DND-41 (cell line): ENCODE data around the gene ALDH16A1.

ENCODE experiments used
- ATAC-seq: fragments of 200-7000 bp; cut with Tn5 transposase; 3 replicates; pipeline ENCODE4 v1.9.1; 2021; ENCODE audit warnings: low read depth; ENCODE audit not compliant: insufficient read depth
- DNase-seq: peaks from one replicate; pipeline ENCODE4 v3.0.0-alpha.2; 2020
- H2AFZ ChIP-seq: 2 replicates; pipeline ENCODE4 v1.6.0; 2012; ENCODE audit warnings: low read depth, low read length
- H3K27ac ChIP-seq: 2 replicates; pipeline ENCODE4 v1.5.1; 2012; ENCODE audit warnings: low read length, inconsistent platforms
- H3K27me3 ChIP-seq: fragments of 200-600 bp; sonication (generic); 2 replicates; pipeline ENCODE4 v1.6.0; 2012; ENCODE audit warnings: low read length, mild to moderate bottlenecking, inconsistent platforms; ENCODE audit not compliant: insufficient read depth, poor library complexity
- H3K36me3 ChIP-seq: 2 replicates; pipeline ENCODE4 v1.5.1; 2012; ENCODE audit warnings: low read length, inconsistent platforms; ENCODE audit not compliant: insufficient read depth
- H3K4me1 ChIP-seq: 2 replicates; pipeline ENCODE4 v1.5.1; 2012; ENCODE audit warnings: mild to moderate bottlenecking, low read length; ENCODE audit not compliant: insufficient read depth
- H3K4me2 ChIP-seq: 2 replicates; pipeline ENCODE4 v1.6.0; 2012; ENCODE audit warnings: mild to moderate bottlenecking, moderate library complexity, low read length, inconsistent platforms; ENCODE audit not compliant: insufficient read depth
- H3K4me3 ChIP-seq, 2 experiments: fragments of 200-600 bp in 1 of 2; shearing (Covaris generic) in 1 of 2; 2 replicates each; pipeline ENCODE4 v1.5.1; 2012 to 2016; ENCODE audit warnings: inconsistent platforms in 2 of 2, low read length in 2 of 2, mild to moderate bottlenecking in 2 of 2, low read depth in 1 of 2, moderate library complexity in 1 of 2
- H3K79me2 ChIP-seq: 2 replicates; pipeline ENCODE4 v1.6.0; 2012; ENCODE audit warnings: low read length, inconsistent platforms; ENCODE audit not compliant: insufficient read depth
- H3K9ac ChIP-seq: 2 replicates; pipeline ENCODE4 v1.6.0; 2012; ENCODE audit warnings: low read depth, mild to moderate bottlenecking, inconsistent platforms, low read length, moderate library complexity
- H3K9me3 ChIP-seq: 2 replicates; pipeline ENCODE4 v1.5.1; 2012; ENCODE audit warnings: low read length, moderate library complexity, mild to moderate bottlenecking, inconsistent platforms; ENCODE audit not compliant: insufficient read depth, severe bottlenecking
- H4K20me1 ChIP-seq: 2 replicates; pipeline ENCODE4 v1.6.0; 2012; ENCODE audit warnings: low read length; ENCODE audit not compliant: insufficient read depth
- CTCF ChIP-seq: IDR thresholded peaks from 2 replicates; pipeline ENCODE4 v1.5.1; 2012; ENCODE audit warnings: borderline replicate concordance, low read length, moderate library complexity, mild to moderate bottlenecking; ENCODE audit not compliant: poor library complexity, severe bottlenecking; ENCODE audit errors: extremely low read depth
- EZH2 ChIP-seq: IDR thresholded peaks from 3 replicates; pipeline ENCODE4 v1.6.1; 2012; ENCODE audit warnings: borderline replicate concordance, low read depth, mild to moderate bottlenecking, moderate library complexity, low read length, inconsistent platforms; ENCODE audit not compliant: severe bottlenecking

ALDH16A1 gene

GRCh38 chr19:49434907-49435583 is 18.0 kb upstream of the ALDH16A1 start:
- H3K36me3 ChIP-seq: no peaks in the 10 kb centered on the region
- H3K27ac ChIP-seq: no peak overlapping the region
- peaks cover 2% of the 10 kb centered on the region; the same call in 1 of the 2 replicates for H4K20me1 ChIP-seq
- no peak overlapping the region for H3K9ac ChIP-seq
- no peak for ATAC-seq
- H3K79me2 ChIP-seq: no peaks in the 10 kb centered on the region
- no peak overlapping the region for H3K4me3 ChIP-seq
- H3K27me3 ChIP-seq: peaks cover 15% of the 10 kb centered on the region
- H3K4me2 ChIP-seq: no peak overlapping the region
- no peak overlapping the region for H2AFZ ChIP-seq
- TF ChIP-seq CTCF (no peak), EZH2 (no peak)
- H3K9me3 ChIP-seq: no peaks in the 10 kb centered on the region
- no peak for DNase-seq
- no peaks in the 10 kb centered on the region for H3K4me1 ChIP-seq

DNA sequence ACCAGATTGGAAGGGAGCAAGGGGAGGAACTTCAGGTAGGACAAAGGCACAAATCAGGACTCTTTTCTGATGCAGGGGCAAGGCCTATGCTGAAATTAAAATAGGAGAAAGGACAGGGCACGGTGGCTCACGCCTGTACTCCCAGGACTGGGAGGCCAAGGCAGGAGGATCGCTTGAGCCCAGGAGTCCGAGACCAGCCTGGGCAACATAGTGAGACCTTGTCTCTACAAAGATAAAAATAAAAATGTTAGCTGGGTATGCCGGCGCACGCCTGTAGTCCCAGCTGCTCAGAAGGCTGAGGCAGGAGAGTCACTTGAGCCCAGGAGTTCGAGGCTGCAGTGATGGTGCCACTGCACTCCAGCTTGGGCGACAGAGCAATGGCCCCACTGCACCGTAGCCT is 17.4 kb upstream of the ALDH16A1 start:
- DNase-seq: no peak
- Histone ChIP-seq H3K27me3 (peaks cover 18% of the 10 kb centered on the region), H3K36me3 (no peaks in the 10 kb centered on the region), H2AFZ (no peak overlapping the region), H3K27ac (no peak overlapping the region), H3K4me1 (no peaks in the 10 kb centered on the region), H4K20me1 (peaks cover 4% of the 10 kb centered on the region; the same call in 1 of the 2 replicates), H3K9me3 (no peaks in the 10 kb centered on the region), H3K4me3 (no peak overlapping the region), H3K9ac (no peak overlapping the region), H3K79me2 (no peaks in the 10 kb centered on the region), H3K4me2 (no peak overlapping the region)
- no peak for ATAC-seq
- TF ChIP-seq CTCF (no peak), EZH2 (no peak)

DNA sequence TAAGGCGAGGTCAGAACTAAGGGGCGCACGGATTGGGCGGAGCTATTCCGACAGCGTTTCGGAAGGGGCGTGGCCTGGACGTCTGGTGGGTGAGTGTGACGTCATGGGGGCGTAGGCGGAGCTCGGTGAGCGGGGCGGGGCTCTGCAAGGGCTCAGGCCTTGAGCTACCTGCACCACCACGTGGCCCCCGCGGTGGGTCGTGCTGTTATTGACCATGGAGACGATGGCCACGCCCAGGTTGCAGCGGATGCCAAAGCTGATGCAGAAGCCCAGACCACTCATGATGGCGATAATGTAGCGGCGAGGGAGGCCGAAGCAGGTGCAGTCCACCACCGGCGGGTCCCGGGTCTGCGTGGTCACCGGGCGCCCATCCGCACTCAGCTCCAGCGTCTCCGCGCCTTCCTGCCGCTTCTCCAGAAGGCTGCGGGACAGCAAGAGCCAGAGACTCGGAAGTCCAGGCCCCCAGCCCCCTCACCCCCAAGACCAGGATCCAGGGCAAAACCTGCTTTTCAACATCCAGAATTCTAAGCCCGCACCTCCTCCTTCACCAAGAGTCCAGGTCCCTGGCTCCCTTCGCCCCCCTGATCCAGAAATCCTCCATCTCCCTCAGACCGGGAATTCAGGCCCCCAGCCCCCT is 16.5 kb upstream of the ALDH16A1 start:
- Histone ChIP-seq H3K4me1 (no peaks in the 10 kb centered on the region), H4K20me1 (peaks cover 4% of the 10 kb centered on the region; the same call in 1 of the 2 replicates), H3K9ac (no peak overlapping the region), H3K4me2 (no peak overlapping the region), H3K36me3 (no peaks in the 10 kb centered on the region), H3K27ac (no peak overlapping the region), H3K4me3 (no peak overlapping the region), H3K9me3 (no peaks in the 10 kb centered on the region), H3K27me3 (peaks cover 19% of the 10 kb centered on the region), H3K79me2 (no peaks in the 10 kb centered on the region), H2AFZ (no peak overlapping the region)
- DNase-seq (peak; percentile 32), ATAC-seq (no peak)
- TF ChIP-seq EZH2 (no peak), CTCF (no peak)
